GDM1 (cell line): ENCODE results near the gene GCC1.

Experiments
- DNase-seq: peaks from one replicate; lab custom pipeline; 2025; lab: John Stamatoyannopoulos, UW

Gene GCC1

GRCh38 chr7:127536394-127536691, 49.1 kb downstream of the GCC1 start:
- no peak for DNase-seq

DNA sequence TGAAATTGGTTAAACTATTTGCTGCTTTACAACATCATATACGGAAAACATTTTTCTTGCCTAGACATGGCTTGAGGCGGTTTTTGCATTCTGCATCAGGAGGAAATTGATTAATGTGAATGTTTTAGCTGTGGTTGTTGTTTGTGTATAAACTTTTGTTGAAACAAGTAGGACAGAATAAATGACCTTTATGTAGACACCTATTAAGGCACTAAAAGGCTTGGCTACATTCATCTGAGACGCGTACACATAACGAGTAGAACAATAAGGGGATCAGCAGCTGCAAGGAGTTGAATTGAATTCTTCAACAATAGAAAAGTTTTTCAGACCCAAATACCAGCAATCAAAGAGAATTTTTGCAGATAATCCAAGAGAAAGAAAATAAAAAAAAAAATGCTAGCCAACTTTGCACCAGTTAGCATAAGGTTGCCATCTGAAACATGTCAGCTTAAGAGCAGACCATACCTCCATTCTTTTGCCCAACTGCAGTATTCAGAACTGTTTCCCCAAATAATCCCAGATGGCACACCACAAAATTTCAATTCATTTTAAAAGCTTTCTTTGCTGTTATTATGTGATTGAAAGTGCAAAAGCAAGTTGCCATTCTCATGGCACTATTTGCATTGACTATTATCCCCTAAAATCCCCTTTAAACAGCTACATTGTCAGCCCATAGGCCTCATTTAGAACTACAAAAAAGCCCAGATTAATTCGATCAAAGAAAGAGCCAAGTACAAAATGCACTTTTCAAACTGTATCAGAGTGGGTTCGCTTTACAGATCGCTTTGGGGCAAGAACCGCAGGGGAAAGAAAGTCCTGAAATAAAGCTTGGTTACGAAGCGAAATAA, 49.6 kb downstream of the GCC1 start:
- no peak for DNase-seq

GRCh38 chr7:127534636-127535035, 50.8 kb downstream of the GCC1 start:
- DNase-seq: no peak

GRCh38 chr7:127532736-127533135, 52.7 kb downstream of the GCC1 start:
- no peak for DNase-seq

DNA sequence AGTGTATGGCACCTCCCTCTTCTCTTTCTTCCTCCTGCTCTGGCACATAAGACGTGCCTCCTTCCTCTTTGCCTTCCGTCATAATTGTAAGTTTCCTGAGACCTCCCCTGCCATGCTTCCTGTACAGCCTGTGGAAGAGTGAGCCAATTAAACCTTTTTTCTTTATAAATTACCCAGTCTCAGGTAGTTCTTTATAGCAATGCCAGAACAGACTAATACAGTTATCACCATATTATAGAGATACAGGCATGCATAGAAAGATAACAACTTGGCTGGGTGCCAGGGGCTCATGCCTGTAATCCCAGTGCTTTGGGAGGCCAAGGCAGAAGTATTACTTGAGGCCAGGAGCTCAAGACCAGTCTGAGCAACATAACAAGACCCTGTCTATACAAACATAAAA, 53.2 kb downstream of the GCC1 start:
- no peak for DNase-seq
